HG03095 (cell line): ENCODE measurements around the gene REXO1.
"Not testable (repeated sequence)": the region's sequence is repeated elsewhere in the genome, so short reads cannot be mapped to it uniquely, and the experiment has no call there.

ENCODE experiments used
- ATAC-seq: cut with Tn5 transposase; IDR thresholded peaks from one replicate; pipeline ENCODE4 v1.9.1; 2021; ENCODE audit warnings: moderate library complexity; ENCODE audit not compliant: unreplicated experiment

Gene REXO1

DNA sequence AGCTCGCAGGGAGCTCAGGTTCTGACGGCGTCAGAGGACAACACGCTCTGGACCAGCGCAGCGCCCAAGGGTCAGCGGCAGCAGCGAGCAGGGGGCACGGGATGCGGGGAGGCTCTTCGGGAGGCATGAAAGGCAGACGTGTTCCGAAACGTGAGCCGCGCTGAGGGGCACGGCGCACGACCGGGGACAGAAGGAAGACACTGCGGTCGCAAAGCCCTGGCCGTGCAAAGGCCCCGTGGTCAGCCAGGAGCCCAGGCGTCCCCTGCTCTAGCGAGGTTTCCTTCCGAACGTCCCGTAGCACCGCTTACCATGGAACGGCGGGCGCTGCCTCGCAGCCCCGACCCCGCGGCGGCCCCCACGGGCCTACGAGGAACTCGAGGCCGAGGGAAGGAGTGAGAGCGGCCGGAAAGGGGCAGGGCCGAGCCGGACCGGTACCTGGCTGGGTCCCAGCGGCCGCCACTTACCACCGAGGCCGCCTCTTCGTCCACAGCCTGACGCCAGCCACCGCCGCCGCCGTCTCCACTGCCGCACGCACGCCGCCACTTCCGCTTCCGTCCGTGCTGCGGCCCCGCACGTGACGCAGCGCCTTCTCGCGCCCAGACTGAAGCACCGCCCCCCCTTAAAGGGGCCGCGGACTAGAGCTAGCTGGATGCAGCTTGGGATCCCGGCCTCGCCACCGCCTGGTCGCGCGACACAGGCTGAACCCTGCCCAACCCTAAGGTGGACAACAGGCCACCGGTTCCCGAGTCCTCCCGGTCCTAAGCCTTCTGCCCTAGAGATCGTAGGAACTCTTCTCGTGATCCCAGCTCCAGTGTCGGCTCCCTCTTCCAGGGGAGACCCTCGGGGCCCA is 27.6 kb upstream of the REXO1 start:
- peak; percentile 64 for ATAC-seq

DNA sequence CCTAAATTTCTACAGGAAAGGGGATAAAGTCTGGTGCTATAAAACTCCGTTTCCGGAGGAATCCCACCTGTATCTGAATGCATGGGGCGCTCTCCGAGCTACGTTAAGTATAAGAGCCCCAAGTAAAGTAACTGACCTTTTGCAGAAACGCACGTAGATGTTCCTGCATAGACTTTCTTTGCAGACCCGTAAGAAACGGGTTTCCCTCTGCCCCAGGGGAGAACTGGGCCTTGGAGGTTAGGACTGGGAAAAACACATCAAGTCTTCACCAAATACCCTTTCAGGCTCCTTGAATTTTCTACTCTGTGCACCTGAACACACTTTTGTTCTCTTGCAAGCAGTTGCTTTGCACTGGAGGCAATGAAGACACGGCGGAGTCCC is 27.0 kb upstream of the REXO1 start:
- not testable (repeated sequence) for ATAC-seq

DNA sequence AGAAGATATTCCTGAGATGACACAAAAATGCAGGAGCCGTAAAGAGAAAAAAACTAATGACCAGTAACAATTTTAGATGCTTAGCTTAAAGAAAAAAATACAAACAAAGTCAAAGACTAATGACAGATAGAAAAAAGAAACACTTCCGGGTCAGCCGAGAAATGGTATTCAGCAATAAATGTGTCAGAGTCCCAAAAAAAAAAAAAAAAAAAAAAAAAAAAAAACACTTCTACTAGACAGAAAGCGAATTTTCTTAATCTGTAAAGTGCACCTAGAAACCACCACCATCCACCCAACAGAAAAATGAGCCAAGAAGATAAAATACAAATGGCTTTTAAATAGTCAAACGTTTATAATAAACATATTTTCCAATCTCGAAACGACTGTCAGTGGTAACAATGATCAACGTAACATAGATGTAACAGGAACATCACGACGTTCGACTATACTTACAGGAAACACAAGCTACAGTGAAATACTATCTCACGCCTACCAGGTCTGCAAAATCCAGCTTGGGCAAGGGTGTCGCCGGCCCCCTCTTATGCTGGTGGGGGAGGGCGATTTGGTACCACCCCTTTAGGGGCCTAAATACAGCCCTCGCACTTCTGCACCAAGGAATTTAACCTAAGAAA is 26.4 kb upstream of the REXO1 start:
- no peak for ATAC-seq

- ATAC-seq: no peak
These were observed 25.5 kb upstream of the REXO1 start for GRCh38 chr19:1873524-1874473.

DNA sequence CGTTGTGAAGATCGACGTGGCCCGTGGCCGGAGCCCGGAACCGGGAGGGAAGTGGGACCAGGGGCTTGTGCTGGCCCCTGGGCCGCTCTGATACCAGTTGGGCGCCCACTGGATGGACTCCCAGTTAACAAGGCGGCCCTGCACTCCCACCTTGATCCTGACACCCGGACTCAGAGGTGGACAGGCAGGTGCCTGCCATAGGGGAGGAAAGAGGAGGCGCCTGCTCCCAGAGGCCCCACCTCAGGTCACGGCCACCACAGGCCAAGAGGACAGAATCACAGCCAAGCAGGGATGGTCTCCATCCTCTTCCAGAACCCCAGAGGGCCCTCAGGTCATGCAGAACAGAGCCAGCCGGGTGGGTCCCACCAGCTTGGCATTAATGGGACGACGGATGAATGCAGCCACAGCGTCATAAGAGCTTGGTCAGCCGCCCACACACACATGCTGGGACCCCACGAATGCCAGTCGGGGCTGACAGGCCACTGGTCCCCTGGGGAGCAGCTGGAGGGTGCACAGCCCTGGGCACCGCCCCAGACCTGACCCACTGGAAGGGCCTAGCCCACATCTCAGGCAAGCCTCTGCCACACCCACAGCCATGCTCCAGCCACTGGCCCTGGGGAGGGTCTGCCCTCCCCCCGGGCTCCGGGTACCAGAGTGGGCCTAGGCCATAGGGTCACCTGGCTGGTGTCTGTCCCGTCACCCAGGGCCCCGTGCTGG is 24.7 kb upstream of the REXO1 start:
- ATAC-seq: no peak

DNA sequence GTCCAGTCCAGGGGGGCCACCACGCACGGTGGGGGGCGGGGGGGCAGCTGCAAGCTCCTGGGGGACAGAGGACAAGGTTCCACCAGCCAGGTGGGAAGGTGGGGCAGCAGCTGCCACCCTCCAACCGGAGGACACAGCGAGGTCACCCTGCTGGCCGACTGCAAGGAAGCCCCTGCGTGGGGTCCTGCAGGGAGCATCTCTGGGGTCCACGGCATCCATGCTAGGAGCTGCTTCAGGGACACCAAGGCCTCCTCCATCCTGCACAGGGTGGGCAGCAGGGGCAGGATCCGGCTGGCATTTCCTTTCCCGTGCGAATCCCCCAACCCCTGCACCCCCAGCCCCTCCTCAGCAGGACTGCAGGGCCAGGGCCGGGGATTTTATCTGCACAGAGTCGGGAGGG is 23.3 kb upstream of the REXO1 start:
- no peak for ATAC-seq

- no peak for ATAC-seq
These were observed 22.9 kb upstream of the REXO1 start for GRCh38 chr19:1871140-1871597.

DNA sequence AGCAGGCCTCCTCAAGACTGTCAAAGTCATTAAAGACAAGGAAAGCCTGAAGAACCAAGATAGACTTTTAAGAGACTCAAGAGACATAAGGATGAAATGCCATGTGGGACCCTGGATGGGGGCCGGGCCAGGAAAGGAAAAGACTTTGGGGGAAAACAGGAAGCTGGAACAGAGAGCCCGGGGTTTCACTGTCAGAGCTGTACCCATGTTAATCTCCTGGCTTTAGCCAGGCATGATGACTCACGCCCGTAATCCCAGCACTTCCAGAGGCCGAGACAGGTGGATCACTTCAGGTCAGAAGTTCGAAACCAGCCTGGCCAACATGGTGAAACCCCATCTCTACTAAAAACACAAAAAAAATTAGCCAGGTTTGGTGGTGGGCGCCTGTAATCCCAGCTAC is 20.7 kb upstream of the REXO1 start:
- ATAC-seq: no peak

DNA sequence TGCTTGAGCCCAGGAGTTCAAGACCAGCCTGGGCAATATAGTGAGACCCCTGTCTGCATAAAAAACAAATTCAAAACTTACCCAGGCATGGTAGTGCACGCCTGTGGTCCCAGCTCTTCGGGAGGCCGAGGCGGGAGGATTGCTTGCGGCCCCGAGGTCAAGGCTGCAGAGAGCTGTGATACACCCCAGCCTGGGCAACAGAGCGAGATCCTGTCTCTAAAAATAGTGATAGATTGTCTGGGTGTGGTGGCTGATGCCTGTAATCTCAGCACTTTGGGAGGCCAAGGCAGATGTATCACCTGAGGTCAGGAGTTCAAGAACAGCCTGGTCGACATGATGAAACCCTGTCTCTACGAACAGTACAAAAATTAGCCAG is 19.1 kb upstream of the REXO1 start:
- no peak for ATAC-seq

DNA sequence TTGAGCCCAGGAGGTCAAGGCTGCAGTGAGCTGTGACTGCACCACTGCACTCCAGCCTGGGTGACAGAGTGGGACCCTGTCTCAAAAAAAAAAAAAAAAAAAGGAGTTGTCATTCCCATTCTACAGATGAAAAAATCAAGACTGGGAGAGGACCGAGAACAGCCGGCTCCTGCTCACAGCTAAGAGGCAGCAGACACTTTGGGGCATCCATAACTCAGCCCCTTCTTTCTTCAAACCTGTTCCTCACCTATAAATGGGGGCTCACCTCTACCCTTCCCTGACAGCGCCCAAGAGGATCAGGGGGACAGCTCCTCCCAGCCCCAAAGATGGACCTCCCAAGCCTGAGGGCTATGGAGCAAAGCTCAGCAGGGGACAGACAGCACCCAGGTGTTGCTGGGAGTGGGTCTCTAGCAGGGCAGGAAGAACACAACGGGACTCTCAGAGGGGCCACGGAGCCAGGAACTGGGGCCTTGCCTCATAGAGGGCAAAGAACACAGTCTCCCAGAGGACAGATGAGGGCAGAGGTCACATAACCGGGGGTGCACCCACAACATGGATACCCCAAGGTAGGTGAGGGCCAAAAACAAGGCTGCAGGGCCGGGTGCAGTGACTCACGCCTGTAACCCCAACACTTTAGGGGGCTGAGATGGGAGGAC is 18.5 kb upstream of the REXO1 start:
- no peak for ATAC-seq

DNA sequence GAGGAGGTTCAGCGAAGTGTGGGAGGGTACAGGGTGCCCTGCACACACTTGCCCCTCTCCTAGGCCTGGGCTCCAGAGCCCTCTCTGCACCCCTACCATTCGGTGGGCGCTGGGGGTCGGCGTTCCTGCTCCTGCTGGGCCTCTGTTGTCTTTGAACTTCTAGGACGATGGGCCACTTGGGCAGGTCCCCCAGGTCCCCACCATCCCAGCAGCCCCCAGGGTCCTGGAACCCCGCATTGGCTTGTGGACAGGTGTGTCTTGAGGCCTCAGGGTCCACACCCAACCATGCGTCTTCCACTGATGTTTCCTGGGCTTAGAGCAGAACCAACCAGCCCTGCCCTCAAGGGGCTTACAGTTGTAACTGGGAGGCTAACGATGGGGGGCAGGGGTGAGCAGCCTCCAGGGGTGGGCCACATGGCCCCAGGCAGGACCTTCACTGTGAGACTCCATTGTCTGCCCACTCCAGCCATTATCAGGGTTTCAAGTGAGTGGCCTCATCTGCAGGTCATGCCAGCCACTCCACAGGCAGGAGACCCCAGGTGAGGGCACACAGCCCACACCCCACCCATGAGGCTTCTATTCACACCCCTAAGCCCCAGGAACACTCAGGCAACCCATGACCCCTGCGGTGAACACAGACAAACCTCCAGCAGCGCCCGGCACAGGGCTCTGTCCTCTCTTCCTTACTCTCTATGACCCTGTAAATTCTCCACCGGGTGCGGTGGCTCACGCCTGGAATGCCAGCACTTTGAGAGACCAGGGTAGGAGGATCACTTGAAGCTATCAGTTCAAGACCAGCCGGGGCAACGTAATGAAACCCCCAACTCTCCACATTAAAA is 17.1 kb upstream of the REXO1 start:
- ATAC-seq: no peak

DNA sequence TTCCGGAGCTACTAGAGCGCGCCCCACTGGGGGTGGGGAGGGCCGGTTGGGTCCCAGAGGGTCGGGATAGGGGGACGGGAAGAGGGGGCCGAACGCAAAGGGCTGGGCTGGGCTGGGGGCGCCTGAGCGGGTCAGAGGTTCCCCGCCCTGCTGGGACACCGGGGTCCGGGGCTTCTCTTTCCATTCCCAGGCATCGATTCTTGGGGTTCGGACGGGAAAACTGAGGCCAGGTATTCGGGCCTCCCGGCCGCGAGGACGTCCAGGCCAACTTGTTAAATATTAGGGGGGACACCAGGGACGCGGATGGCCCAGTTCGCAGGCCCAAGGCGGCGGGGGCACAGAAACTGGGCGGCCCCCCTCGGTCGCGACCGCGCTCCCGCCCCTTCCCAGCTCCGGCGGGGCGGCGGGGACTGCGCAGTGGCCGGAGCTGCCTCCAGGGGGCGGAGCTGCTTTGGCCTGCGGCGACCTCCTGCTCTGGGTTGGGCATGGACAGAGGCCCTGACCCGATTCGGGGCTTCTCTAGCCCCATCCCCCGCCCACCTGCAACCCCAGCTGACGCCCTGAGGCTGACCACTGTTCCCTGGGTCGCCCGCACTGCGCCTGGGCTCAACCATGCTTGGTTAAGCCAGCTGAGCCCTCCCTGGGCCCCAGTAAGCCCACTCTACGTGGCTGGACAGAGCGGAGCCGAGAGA is 16.3 kb upstream of the REXO1 start:
- no peak for ATAC-seq

DNA sequence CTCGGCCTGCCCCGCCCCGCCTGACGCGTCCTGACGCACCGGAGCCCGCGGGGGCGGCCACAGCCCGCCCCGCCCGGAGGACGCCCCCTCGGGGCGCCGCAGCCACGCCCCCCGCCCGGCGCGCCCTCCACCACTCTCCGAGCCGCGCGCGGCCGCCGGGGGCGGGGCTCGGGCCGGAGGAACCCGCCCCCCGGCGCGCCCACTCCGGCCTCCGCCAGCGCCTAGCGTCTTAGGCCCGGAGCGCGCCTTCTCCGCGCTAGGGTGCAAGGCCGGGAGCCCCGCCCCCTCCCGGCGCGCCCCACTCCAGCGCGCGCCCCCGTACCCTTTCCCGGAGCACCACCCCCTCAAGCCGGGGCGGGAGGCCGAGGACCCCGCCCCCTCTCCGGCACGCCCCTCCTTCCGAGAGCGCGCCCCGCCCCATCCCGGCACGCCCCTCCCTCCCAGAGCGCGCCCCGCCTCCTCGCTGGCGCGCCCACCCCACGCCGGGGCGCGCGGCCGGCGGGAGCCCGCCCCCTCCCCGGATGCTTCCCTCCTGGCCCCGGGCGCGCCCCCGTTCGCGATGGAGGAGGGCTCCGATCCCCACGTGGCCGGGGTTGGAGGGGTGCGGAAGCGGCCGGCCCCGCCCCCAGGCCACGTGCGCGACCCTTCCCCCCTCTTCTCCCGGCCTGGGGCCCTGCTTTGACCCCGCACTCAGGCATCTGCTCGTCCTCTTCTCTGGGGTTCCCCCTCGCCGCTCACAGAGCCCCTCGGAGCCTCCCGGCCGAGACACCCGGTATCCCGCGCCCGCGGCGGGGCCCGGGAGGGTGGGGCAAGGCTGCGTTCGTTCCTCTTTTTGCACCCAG is 15.6 kb upstream of the REXO1 start:
- ATAC-seq: peak; percentile 48

DNA sequence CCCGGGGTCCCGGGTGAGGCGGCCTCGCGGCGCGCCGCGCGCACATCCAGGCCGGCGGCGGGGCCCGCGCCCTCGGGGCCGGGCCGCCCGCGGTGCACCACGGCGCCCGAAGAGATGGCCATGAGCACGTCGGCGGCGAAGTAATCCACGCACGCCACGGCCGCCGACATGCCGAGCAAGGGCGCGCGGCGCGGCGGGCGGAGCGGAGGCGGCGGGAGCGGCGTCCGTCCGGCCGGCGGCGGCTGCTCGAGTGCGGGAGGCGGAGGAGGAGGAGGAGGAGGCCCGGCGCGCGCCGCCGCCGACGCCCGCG is 15.0 kb upstream of the REXO1 start, which contains the start of gene KLF16:
Gene KLF16 (minus strand): TSS at position 252 of the 310 bp plus-strand sequence. CDS start 82 bp downstream, at position 170.
- peak; percentile 0 for ATAC-seq

DNA sequence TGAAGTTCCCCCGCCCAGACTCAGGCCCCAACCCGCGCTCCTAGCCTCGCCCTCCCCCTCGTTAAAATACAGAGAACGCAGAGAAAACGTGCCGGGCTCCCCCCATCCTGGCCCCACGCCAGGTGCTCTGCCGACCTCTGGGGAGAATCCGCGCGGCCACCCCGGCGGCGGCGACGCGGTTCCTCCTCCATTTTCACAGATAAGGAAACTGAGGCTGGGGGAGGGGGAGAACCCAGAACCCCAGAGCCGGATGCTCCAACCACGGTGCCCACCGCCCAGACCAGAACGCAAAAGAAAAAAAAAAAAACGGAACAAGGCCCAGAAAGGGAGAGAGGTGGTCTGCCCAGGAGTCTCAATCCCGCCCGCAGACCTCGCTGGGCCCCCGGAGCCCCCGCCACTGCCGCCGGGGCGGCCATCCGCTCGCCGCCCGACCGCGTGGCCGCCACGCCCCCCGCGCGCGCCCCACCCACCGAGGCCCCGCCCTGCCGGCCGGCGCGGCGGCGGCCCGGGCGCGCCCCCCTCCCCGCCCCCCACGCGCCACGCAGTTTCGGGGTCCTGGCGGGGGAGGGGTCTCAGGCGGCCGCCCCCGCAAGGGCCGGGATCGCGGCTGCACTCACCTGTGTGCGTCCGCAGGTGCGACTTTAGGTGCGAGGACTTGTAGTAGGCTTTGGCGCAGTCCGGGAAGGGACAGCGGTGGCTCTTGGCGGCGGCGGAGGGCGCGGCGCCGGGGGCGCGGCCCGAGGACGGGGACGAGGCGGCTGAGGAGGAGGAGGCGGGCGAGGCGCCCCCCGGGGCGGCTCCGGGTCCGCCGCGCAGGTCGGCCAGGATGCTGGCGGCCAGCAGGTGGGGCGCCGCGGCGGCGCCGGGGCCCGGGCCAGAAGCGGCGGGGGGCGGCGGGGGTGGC is 14.4 kb upstream of the REXO1 start:
- ATAC-seq: no peak

- ATAC-seq: no peak
These were observed 13.8 kb upstream of the REXO1 start for GRCh38 chr19:1862068-1862423.

- ATAC-seq: no peak
These were observed 13.3 kb upstream of the REXO1 start for GRCh38 chr19:1861599-1862031.
